Muscle of leg (tissue), 11 donors: ENCODE results near the gene GRIP2. TPM values are rescaled to one million over a fixed set of nuclear protein-coding genes. Genes with fewer than 3 reads are reported as not detected.

Experiments used
- DNase-seq: peaks from one replicate; pipeline ENCODE4 v3.0.0; 2013
- H3K27ac ChIP-seq: one replicate; pipeline ENCODE4 v1.5.1; 2013; ENCODE audit warnings: mild to moderate bottlenecking, low read length, control low read depth
- H3K27me3 ChIP-seq: one replicate; pipeline ENCODE4 v1.6.1; 2013; ENCODE audit warnings: low read length; ENCODE audit not compliant: control insufficient read depth, insufficient read depth
- H3K36me3 ChIP-seq: one replicate; pipeline ENCODE4 v1.6.1; 2013; ENCODE audit warnings: low read length; ENCODE audit not compliant: control insufficient read depth, insufficient read depth
- H3K4me1 ChIP-seq: one replicate; pipeline ENCODE4 v1.6.1; 2013; ENCODE audit warnings: low read length; ENCODE audit not compliant: control insufficient read depth, insufficient read depth
- H3K4me3 ChIP-seq: one replicate; pipeline ENCODE4 v1.5.1; 2013; ENCODE audit warnings: low read length, control low read depth
- H3K9me3 ChIP-seq: replicated peaks from 2 replicates; pipeline ENCODE4 v1.6.1; 2013; ENCODE audit warnings: low read depth, low read length; ENCODE audit not compliant: control insufficient read depth
- WGBS: methylation state at CpG from one replicate; pipeline ENCODE4 v1.1.5; 2013; ENCODE audit warnings: missing lambda C conversion rate; ENCODE audit not compliant: insufficient coverage; 5-methylcytosine and 5-hydroxymethylcytosine counted together
- polyA plus RNA-seq, 8 donors: library from polyadenylated mRNA; unstranded; fragments of 120-200 nt; gene quantifications; one replicate each; pipeline versions ENCODE4 v1.2.1 to v1.2.3, GENCODE V29; 2013; ENCODE audit warnings: inconsistent platforms in 1 of 8, low replicate concordance in 1 of 8; ENCODE audit not compliant: insufficient read length in 8 of 8, insufficient read depth in 1 of 8
- total RNA-seq: library from RNA; stranded (reverse); fragments of 120-200 nt; gene quantifications from one replicate; pipeline ENCODE4 v1.2.4, GENCODE V29; 2013

GRIP2 gene
- total and polyA plus RNA-seq, 9 donors = 9.7 to 33.4 (median 19.2) TPM

- Histone ChIP-seq H3K27me3 (peaks cover 40% of the 10 kb centered on the region), H3K9me3 (no peaks in the 10 kb centered on the region), H3K4me3 (no peak overlapping the region), H3K27ac (no peak overlapping the region), H3K4me1 (peaks cover 28% of the 10 kb centered on the region), H3K36me3 (no peaks in the 10 kb centered on the region)
- no peak for DNase-seq
- 32% methylated on average over 18 of the region's 24 CpGs for WGBS
These were observed 10.8 kb upstream of the GRIP2 start for GRCh38 chr3:14550651-14551611.

- H3K4me1 ChIP-seq = peaks cover 25% of the 10 kb centered on the region
- DNase-seq = no peak
- no peak overlapping the region for H3K27ac ChIP-seq
- WGBS = 100% methylated on average over 1 of the region's 6 CpGs
- no peaks in the 10 kb centered on the region for H3K36me3 ChIP-seq
- no peak overlapping the region for H3K4me3 ChIP-seq
- H3K27me3 ChIP-seq = peaks cover 35% of the 10 kb centered on the region
- H3K9me3 ChIP-seq = no peaks in the 10 kb centered on the region
These were observed 10.0 kb upstream of the GRIP2 start for GRCh38 chr3:14550181-14550580.

GRCh38 chr3:14549256-14549919, 9.2 kb upstream of the GRIP2 start:
- peaks cover 33% of the 10 kb centered on the region for H3K27me3 ChIP-seq
- WGBS = 66% methylated on average over 5 of the region's 8 CpGs
- no peak overlapping the region for H3K4me3 ChIP-seq
- H3K27ac ChIP-seq = no peak overlapping the region
- H3K36me3 ChIP-seq = no peaks in the 10 kb centered on the region
- peaks cover 25% of the 10 kb centered on the region for H3K4me1 ChIP-seq
- DNase-seq = no peak
- H3K9me3 ChIP-seq = no peaks in the 10 kb centered on the region

- Histone ChIP-seq H3K4me1 (peaks cover 25% of the 10 kb centered on the region), H3K9me3 (no peaks in the 10 kb centered on the region), H3K27me3 (peaks cover 31% of the 10 kb centered on the region), H3K27ac (peak overlapping the region; percentile 29), H3K36me3 (no peaks in the 10 kb centered on the region), H3K4me3 (no peak overlapping the region)
- WGBS = 3% methylated on average over 7 of the region's 12 CpGs
- DNase-seq = peak; percentile 88
These were observed 8.2 kb upstream of the GRIP2 start for GRCh38 chr3:14548321-14548729.

- peak overlapping the region; percentile 29 for H3K27ac ChIP-seq
- DNase-seq = no peak
- no peaks in the 10 kb centered on the region for H3K9me3 ChIP-seq
- H3K4me1 ChIP-seq = peaks cover 26% of the 10 kb centered on the region
- WGBS = 43% methylated on average over 2 of the region's 2 CpGs
- peaks cover 28% of the 10 kb centered on the region for H3K27me3 ChIP-seq
- H3K4me3 ChIP-seq = no peak overlapping the region
- H3K36me3 ChIP-seq = no peaks in the 10 kb centered on the region
These were observed 7.6 kb upstream of the GRIP2 start for GRCh38 chr3:14547693-14548092.

GRCh38 chr3:14546041-14546440, 5.9 kb upstream of the GRIP2 start:
- no peak overlapping the region for H3K27ac ChIP-seq
- H3K4me3 ChIP-seq = no peak overlapping the region
- no peaks in the 10 kb centered on the region for H3K36me3 ChIP-seq
- no peaks in the 10 kb centered on the region for H3K9me3 ChIP-seq
- H3K27me3 ChIP-seq = peaks cover 25% of the 10 kb centered on the region
- WGBS = 83% methylated on average over 7 of the region's 9 CpGs
- peaks cover 32% of the 10 kb centered on the region for H3K4me1 ChIP-seq
- no peak for DNase-seq

GRCh38 chr3:14545251-14545635, 5.1 kb upstream of the GRIP2 start:
- Histone ChIP-seq H3K4me3 (no peak overlapping the region), H3K27ac (no peak overlapping the region), H3K4me1 (peaks cover 35% of the 10 kb centered on the region), H3K9me3 (no peaks in the 10 kb centered on the region), H3K27me3 (peaks cover 23% of the 10 kb centered on the region), H3K36me3 (no peaks in the 10 kb centered on the region)
- 80% methylated on average over 1 of the region's 5 CpGs for WGBS
- DNase-seq = no peak

GRCh38 chr3:14544282-14545250, 4.4 kb upstream of the GRIP2 start:
- 78% methylated on average over 13 of the region's 20 CpGs for WGBS
- H3K4me1 ChIP-seq = peaks cover 35% of the 10 kb centered on the region
- DNase-seq = no peak
- H3K27ac ChIP-seq = no peak overlapping the region
- H3K4me3 ChIP-seq = no peak overlapping the region
- no peaks in the 10 kb centered on the region for H3K9me3 ChIP-seq
- no peaks in the 10 kb centered on the region for H3K36me3 ChIP-seq
- peaks cover 21% of the 10 kb centered on the region for H3K27me3 ChIP-seq

GRCh38 chr3:14543446-14543845, 3.3 kb upstream of the GRIP2 start:
- no peak overlapping the region for H3K27ac ChIP-seq
- DNase-seq = no peak
- peaks cover 4% of the 10 kb centered on the region for H3K36me3 ChIP-seq
- H3K4me1 ChIP-seq = peaks cover 40% of the 10 kb centered on the region
- no peak overlapping the region for H3K4me3 ChIP-seq
- WGBS = 67% methylated on average over 2 of the region's 4 CpGs
- peaks cover 14% of the 10 kb centered on the region for H3K27me3 ChIP-seq
- H3K9me3 ChIP-seq = no peaks in the 10 kb centered on the region
